ENCODE results near the gene INF2. TPM values are rescaled to one million over a fixed set of nuclear protein-coding genes. Genes with fewer than 3 reads are reported as not detected.

The INF2 gene
- total RNA-seq, 6 donors from 2014 or later = 65.2 to 259 (median 131) TPM

DNA sequence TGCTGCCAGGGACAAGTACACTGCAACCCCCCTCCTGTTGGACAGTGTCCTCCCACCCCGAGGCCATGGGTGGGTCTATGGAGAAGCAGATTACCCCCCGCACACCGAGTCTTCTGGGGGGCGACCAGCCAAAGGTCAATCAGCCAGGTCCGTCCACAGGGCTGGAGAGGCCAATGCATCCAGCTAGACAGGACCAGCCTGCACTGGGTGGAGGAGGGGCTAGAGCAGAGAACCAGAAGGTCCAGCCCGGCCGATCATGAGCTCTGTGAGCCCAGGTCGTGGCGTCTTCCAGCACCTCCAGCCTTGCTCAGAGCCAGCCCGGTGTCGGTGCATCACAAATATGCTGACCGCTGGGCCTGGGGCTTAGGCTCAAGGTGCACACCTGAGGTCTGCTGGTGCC is 26.5 kb downstream of the INF2 start:
- Histone ChIP-seq H3K9me3 (no peaks in the 10 kb centered on the region), H3K4me3 (no peak overlapping the region), H3K36me3 (peaks cover 19 to 85% (median 70%) of the 10 kb centered on the region in 4 donors), H3K27me3 (no peaks in the 10 kb centered on the region), H3K27ac (no peak overlapping the region), H3K4me1 (no peaks in the 10 kb centered on the region)
- TF ChIP-seq EP300 (IDR thresholded peaks at IDR 0.05) = no peak
- TF ChIP-seq POLR2A (IDR thresholded peaks at IDR 0.05) = no peak
- no peak for TF ChIP-seq POLR2AphosphoS5 (IDR thresholded peaks at IDR 0.05)
- TF ChIP-seq, protein P1, sequence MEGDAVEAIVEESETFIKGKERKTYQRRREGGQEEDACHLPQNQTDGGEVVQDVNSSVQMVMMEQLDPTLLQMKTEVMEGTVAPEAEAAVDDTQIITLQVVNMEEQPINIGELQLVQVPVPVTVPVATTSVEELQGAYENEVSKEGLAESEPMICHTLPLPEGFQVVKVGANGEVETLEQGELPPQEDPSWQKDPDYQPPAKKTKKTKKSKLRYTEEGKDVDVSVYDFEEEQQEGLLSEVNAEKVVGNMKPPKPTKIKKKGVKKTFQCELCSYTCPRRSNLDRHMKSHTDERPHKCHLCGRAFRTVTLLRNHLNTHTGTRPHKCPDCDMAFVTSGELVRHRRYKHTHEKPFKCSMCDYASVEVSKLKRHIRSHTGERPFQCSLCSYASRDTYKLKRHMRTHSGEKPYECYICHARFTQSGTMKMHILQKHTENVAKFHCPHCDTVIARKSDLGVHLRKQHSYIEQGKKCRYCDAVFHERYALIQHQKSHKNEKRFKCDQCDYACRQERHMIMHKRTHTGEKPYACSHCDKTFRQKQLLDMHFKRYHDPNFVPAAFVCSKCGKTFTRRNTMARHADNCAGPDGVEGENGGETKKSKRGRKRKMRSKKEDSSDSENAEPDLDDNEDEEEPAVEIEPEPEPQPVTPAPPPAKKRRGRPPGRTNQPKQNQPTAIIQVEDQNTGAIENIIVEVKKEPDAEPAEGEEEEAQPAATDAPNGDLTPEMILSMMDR (IDR thresholded peaks at IDR 0.05) = no peak
- no peak for ATAC-seq (ENCODE audit: low FRiP score in 2 of 2)
- DNase-seq = peak in 1 of 2 donors; percentile 52
- 95% methylated on average over 12 of the region's 12 CpGs; no CpG with 5 or more reads in 1 of the 2 donors for WGBS, 2 donors

DNA sequence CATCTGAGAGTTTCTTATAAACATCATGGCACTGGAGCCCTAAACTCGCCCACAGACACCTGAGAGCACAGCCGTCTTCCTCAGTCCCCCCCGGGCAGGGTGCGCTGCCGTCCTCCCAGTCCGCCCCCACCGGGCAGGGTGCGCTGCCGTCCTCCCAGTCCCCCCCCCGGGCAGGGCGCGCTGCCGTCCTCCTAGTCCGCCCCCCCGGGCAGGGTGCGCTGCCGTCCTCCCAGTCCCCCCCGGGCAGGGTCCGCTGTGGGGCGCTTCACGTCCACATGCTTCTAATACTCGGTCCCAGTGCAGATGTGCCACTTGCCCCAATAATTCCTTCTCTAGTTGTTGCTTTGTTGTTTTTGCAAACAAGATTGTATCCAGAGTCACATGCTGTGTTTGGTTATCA is 27.7 kb downstream of the INF2 start:
- Histone ChIP-seq H3K4me1 (peaks cover 0 to 3% (median 0%) of the 10 kb centered on the region in 4 donors), H3K36me3 (peaks cover 15 to 73% (median 58%) of the 10 kb centered on the region in 4 donors), H3K4me3 (no peak overlapping the region), H3K27me3 (no peaks in the 10 kb centered on the region), H3K27ac (no peak overlapping the region), H3K9me3 (no peaks in the 10 kb centered on the region)
- DNase-seq = peak in 1 of 2 donors; percentile 78
- TF ChIP-seq, protein P1 (IDR thresholded peaks at IDR 0.05) = no peak
- TF ChIP-seq POLR2A (IDR thresholded peaks at IDR 0.05) = no peak
- no peak for TF ChIP-seq POLR2AphosphoS5 (IDR thresholded peaks at IDR 0.05)
- no peak for TF ChIP-seq EP300 (IDR thresholded peaks at IDR 0.05)
- no peak for ATAC-seq (ENCODE audit: low FRiP score in 2 of 2)
- 96% methylated on average over 18 to 20 of the region's 22 CpGs for WGBS, 2 donors

DNA sequence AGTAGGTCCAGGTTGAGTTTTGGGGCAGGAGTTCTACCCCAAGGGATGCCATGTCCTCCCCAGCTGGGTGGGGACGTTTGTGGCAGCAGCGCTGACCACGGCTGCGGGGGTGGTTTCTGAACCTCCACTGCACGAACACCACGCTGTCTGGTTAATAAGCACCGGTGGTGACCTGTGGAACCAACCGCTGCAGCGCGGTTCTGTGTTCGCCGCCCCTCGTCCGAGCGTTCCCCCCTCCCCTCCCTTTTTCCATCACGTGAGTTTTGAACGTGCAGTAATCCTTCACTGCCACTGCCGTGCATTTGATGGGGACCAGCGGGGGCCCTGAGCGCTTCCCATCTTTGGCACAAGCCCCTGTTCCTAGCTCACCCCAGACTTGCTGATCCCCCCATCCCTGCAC is 28.2 kb downstream of the INF2 start:
- DNase-seq (peak in 1 of 2 donors; percentile 60), ATAC-seq (ENCODE audit: low FRiP score in 2 of 2) (no peak)
- TF ChIP-seq POLR2AphosphoS5 (IDR thresholded peaks at IDR 0.05) = no peak
- TF ChIP-seq POLR2A (IDR thresholded peaks at IDR 0.05) = no peak
- TF ChIP-seq EP300 (IDR thresholded peaks at IDR 0.05) = no peak
- TF ChIP-seq, protein P1 (IDR thresholded peaks at IDR 0.05) = no peak
- no peak overlapping the region for H3K27ac ChIP-seq
- peaks cover 14 to 67% (median 53%) of the 10 kb centered on the region in 4 donors for H3K36me3 ChIP-seq
- no peaks in the 10 kb centered on the region for H3K27me3 ChIP-seq
- H3K4me3 ChIP-seq = no peak overlapping the region
- peaks cover 0 to 8% (median 0%) of the 10 kb centered on the region in 4 donors for H3K4me1 ChIP-seq
- 81 to 84% methylated on average over 19 to 20 of the region's 20 CpGs for WGBS, 2 donors
- H3K9me3 ChIP-seq = no peaks in the 10 kb centered on the region

DNA sequence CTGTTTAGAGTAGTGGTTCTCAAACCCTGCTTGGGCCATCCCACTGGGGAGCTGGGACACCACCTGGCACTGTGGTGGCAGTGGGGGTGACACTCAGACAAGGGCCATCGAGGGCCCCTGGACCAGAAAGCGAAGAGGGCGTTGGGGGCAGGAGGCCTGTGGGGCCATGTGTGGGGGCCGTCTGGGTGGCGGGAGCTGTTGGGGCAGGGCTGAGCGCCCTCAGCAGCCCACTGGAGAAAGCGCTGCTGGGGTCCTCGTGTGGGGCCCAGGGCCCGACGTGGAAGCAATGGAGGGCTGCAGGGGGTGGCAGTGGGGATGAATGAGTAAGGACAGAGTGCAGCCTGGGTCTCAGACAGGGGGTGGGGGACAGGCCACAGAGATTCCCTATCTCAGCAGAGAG is 28.7 kb downstream of the INF2 start:
- 80 to 89% methylated on average over 7 to 8 of the region's 10 CpGs for WGBS, 2 donors
- no peak overlapping the region for H3K4me3 ChIP-seq
- peaks cover 1 to 13% (median 3%) of the 10 kb centered on the region in 4 donors for H3K4me1 ChIP-seq
- peak in 1 of 2 donors; percentile 62 for DNase-seq
- no peak overlapping the region for H3K27ac ChIP-seq
- TF ChIP-seq POLR2AphosphoS5 (IDR thresholded peaks at IDR 0.05) = no peak
- TF ChIP-seq POLR2A (IDR thresholded peaks at IDR 0.05) = no peak
- no peak for TF ChIP-seq EP300 (IDR thresholded peaks at IDR 0.05)
- TF ChIP-seq, protein P1 (IDR thresholded peaks at IDR 0.05) = no peak
- ATAC-seq (ENCODE audit: low FRiP score in 2 of 2) = no peak
- peaks cover 10 to 62% (median 48%) of the 10 kb centered on the region in 4 donors for H3K36me3 ChIP-seq
- H3K9me3 ChIP-seq = no peaks in the 10 kb centered on the region
- H3K27me3 ChIP-seq = no peaks in the 10 kb centered on the region

DNA sequence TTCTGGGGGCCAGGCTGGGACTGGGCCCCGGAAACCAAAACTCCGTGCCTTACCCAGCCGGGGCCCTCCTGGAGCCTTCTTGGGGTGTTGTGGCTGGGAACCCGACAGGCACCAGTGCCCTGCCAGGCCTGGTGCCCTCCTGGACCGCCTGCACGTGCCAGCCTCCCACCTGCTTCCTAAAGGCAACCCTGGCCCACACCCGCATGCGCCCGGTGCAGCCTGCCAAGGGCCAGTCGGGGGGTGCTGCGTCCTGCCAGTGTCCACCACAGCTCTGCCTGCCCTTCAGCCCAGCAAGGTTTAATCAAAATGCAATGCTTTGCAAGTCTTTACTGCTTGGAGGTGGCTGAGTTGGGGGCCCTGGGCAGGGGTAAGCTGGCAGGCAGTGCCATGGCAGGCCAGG is 29.5 kb downstream of the INF2 start:
- Histone ChIP-seq H3K4me3 (no peak overlapping the region), H3K27ac (no peak overlapping the region), H3K9me3 (no peaks in the 10 kb centered on the region), H3K4me1 (peaks cover 8 to 20% (median 10%) of the 10 kb centered on the region in 4 donors), H3K27me3 (no peaks in the 10 kb centered on the region), H3K36me3 (peaks cover 5 to 55% (median 41%) of the 10 kb centered on the region in 4 donors)
- 93 to 95% methylated on average over 5 to 11 of the region's 11 CpGs for WGBS, 2 donors
- ATAC-seq (ENCODE audit: low FRiP score in 2 of 2) (no peak), DNase-seq (peak in 1 of 2 donors; percentile 77)
- no peak for TF ChIP-seq EP300 (IDR thresholded peaks at IDR 0.05)
- TF ChIP-seq, protein P1 (IDR thresholded peaks at IDR 0.05) = no peak
- no peak for TF ChIP-seq POLR2A (IDR thresholded peaks at IDR 0.05)
- no peak for TF ChIP-seq POLR2AphosphoS5 (IDR thresholded peaks at IDR 0.05)

Measured in upper lobe of left lung (tissue), 6 donors.